ENCODE data around the gene YPEL4.

Gene YPEL4

DNA sequence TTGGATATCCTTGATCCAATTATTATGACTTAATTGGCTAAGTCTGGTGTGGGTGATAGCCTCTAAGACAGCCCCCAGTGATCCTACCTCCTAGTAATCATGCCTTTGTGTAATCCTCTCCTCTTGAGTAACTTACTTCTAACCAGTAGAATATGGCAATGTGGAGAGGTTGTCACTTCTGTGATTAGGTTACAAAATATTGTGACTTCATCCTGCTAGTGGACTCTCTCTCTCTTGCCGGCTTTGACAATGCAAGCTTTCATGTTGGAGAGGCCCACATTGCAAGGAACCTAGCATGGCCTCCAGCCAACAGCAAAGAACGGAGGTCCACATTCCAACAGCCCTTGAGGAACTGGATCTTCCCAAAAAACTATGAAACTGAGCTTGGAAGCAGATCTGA, 19.5 kb downstream of the YPEL4 start:
- no peak for FAIRE-seq

DNA sequence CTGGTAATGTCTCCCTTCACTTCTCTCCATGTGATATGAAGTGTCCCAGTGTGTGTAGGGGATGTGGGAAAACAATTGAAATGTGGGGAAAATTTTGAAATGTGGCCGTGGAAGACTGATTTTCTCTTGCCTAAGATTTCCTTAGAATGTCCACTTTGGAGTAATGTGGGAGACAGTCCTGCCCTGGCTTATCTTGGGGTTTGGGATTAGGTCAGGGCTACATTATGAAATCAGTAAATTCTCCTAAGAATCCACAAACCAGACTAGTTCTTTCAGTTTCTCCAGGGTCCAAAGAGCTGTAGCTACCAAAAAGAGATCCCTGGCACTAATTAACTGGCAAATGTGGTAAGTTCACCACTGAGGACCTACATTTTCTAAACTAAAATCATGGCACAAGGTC, 22.8 kb downstream of the YPEL4 start:
- no peak for FAIRE-seq

DNA sequence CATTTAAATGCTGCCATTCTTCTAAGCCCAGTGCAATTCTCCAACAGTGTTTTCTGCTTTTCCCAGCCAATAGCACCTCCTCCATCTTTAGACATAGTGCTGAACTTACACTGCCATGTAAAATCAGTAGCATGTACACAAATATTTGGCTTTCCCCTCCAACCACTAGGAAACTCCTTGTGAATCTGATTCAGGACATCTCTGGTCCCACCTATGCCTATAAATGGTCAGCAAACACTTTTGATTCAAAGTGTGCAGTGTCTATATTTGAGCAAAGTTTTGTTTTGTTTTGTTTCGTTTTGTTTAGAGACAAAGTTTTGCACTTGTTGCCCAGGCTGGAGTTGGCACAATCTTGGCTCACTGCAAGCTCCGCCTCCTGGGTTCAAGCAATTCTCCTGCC, 24.8 kb downstream of the YPEL4 start:
- no peak for FAIRE-seq

DNA sequence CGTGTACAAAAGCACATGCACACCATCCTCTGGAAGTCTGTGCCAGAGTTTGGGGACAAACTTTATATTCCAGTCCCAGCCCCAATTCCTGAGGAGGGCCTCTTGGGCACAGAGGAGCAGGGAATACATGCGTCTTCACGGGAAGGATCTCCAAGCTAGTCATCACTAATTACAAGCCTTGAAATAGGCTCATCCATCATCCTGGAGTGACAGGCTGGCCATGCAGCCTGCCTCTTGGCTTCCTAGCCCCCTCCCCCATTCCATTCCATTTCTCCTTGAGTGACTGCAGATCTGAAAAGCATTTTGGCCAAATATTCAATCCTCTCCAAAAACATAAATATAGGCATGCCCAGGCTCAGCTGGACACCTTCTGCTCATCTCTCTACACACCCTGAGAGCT, 27.4 kb downstream of the YPEL4 start:
- FAIRE-seq = no peak

DNA sequence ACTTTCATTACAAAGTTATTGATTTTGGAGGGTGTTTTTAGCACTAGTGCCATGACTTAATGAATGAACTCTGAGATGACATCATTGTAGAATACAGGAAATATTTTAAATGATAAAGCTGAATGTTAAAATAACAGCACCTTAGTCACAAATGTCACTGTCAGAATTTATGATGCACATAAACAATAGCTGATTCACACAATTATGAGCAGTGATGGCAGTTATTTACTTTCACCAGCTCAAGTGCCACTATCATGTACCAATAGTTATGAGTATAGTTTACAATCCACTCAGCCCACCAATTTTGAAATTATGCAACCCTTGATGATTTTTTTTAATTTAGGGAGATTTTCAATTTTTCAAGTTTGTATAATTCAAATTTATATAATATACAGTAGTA, 29.2 kb downstream of the YPEL4 start:
- no peak for FAIRE-seq

DNA sequence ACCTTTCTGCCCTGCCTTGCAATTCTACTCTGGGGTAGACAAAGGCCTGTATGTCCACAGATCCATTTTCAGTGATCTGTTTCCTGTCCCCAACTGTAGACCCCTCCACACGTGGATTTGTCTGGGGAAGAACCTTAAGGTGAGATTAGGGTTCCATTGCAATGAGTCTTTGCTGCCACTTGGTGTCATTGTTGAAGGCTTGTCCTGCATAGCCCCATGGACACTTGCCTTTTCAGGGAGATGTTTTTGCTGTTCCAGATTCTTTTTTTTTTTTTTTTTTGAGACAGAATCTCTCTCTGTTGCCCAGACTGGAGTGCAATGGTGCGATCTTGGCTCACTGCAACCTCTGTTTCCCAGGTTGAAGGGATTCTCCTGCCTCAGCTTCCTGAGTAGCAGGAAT, 30.4 kb downstream of the YPEL4 start:
- FAIRE-seq = no peak

DNA sequence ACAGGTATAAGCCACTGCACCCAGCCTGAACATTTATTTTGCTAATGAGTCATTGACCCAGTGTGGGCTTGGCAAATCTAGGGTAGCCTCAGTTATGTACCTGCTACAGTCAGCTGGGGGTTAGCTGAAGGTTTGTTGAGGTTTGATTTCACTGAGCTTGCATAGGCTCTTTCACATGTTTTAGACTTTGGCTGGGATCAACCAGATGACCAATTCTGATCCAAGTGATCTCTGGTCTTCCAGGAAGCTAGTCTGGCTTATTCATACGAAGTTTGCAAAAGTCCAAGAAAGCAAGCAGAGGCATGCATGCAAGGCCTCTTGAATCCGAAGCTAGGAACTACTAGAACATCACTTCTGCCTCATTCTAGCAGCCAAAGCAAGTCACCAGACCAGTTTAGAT, 31.3 kb downstream of the YPEL4 start:
- no peak for FAIRE-seq

DNA sequence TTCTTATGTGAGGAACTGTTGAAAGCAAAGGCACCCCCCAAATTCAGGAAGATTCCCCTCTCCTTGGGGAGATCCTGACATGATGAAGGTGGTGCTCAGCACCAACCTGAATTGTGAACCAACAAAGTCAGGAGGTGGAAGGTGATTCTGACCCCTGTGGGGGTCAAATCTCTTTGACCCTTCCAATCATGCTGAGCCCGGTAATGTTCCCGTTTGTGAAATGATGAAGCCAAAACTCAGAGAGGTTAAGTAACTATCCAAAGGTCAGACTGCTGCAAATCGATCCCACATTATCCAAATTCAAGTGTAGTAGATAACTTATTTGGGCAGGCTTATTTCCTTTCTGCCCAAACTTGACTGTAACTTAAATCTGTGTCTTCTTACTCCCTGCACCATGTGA, 33.1 kb downstream of the YPEL4 start:
- no peak for FAIRE-seq

DNA sequence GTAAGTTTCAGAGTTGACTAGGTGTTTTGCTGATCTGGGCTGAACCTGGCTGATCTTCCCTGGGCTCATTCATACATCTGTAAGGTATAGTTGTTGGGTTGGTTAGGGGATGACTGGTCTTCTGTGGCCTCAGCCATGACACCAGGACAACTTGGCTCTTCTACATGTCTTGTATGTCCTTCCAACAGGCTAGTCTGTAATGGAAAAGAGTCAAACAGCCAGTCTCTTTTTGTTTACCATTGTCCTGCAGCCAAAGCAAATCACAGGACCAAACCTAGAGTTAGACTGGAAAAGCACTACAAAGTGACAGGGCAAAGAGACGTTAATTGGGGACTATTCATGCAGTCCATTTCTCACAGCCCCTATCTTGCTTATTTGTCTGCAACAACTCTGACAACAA, 34.4 kb downstream of the YPEL4 start:
- FAIRE-seq = no peak

DNA sequence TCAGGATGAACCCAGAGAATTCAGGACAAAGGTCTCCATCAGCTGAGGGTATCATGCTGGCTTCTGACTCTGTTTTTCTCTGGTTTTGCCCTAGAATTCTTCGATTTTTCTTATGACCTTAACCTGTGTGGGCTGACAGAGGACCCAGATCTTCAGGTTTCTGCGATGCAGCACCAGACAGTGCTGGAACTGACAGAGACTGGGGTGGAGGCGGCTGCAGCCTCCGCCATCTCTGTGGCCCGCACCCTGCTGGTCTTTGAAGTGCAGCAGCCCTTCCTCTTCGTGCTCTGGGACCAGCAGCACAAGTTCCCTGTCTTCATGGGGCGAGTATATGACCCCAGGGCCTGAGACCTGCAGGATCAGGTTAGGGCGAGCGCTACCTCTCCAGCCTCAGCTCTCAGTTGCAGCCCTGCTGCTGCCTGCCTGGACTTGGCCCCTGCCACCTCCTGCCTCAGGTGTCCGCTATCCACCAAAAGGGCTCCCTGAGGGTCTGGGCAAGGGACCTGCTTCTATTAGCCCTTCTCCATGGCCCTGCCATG, 35.4 kb downstream of the YPEL4 start:
- FAIRE-seq = no peak

DNA sequence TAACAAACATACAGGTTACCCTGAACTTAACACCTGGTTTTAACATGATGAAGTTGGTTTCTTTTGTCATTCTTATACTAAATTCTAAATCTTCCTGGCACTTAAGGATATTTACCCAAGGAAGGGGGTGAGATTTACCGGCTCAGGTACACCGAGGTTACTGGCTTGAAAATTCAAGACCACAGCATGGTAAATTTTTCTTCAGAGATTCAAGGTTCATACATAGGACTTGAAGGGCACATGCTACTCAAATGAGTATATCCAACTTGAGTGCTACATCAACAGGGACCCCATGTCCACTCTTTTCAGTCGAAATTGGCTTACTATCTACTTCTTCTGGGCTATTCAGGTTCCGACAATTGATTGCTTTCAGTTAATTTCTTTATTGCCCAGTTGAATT, 39.5 kb downstream of the YPEL4 start:
- FAIRE-seq = no peak

DNA sequence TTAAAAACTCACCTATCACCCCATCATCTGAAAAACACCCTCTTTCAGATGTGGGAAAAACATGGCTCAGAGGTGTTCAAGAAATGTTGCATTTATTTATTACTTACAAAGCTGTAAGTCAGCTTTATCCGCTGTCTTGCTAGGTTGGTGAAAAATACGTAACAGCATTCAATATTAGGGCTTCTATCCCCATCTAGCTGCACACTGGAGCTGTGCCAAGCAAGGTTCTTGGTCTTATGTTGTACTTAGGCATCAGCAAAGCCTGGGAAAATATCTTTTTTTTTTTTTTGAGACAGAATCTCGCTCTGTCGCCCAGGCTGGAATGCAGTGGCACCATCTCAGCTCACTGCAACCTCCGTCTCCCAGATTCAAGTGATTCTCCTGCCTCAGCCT, 44.7 kb downstream of the YPEL4 start:
- no peak for FAIRE-seq

DNA sequence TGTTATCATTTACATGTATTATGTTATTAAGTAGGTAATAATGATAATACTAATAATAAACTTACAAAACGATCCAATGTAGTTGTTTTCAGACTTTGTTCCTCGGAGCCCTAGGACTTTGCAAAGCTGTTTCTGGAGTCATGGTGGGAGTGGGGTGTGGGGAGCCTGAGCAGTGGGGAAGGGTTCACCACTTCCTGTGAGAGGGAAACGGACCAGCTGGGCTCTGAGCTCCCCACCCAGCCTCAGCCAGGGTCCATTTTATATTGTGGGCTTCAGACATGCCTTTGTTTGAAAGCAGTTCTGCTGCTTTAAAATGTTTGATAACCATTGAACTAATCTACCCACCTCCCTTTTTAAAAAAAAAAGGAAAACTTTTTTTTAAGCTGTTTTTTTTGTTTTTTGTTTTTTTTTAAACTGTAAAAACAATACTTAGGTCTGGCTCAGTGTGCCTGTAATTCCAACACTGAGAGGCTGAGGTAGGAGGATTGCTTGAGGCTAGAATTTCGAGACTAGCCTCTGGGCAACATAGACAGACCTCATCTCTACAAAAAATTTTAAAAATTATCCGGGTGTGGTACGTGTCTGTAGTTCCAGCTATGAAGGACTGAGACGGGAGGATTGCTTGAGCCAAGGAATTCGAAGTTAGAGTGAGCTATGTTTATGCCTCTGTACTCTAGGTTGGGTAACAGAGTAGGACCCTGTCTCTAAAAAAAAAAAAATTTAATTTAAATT, 45.2 kb downstream of the YPEL4 start:
- FAIRE-seq = no peak

DNA sequence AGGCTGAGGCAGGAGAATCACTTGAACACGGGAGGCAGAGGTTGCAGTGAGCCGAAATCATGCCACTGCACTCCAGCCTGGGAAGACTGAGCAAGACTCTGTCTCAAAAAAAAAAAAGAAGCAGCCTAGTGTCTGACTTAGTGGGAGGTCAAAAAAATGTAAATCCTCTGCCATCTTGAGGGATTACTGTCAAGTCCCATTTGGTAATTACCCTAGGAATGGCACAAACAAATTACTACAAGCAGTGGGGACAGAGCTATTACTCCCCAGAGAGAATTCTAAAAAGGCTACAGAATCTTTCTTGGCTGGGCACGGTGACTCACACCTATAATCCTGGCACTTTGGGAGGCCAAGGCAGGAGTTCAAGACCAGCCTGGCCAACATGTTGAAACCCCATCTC, 48.4 kb downstream of the YPEL4 start:
- FAIRE-seq = no peak

DNA sequence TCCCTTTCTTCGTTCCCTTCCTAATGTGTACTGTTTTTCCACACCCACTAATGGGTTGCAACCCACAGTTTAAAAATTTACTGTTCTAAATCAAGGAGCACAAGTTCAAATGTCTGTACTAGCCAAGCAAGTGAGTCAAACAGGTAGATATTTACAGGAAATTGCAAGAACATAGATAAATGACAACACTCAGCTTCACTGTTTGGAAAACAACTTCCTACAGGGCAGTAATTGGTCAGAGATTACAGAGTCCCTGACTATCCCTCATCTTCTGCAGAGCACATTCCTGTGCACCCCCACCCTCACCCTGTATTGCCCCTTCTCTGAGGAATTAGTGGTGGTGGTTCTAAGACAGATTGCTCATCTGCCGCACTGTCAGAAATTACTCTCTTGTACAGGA, 50.3 kb downstream of the YPEL4 start:
- FAIRE-seq = no peak

DNA sequence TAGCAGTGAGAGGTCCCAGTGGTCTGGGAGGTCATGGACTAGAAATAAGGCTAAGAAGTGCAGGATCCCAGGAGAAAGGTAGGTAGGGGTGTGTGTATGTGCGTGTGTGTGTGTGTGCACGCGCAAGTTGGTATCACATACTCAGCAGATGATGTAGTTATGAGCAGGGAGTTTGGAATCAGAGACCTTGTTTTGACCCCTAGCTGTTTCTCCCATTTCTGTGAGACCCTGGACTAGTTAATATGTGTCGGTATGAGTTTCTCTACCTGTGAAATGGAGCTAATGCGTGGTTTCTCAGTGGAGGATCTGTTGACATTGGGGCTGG, 50.9 kb downstream of the YPEL4 start:
- no peak for FAIRE-seq

DNA sequence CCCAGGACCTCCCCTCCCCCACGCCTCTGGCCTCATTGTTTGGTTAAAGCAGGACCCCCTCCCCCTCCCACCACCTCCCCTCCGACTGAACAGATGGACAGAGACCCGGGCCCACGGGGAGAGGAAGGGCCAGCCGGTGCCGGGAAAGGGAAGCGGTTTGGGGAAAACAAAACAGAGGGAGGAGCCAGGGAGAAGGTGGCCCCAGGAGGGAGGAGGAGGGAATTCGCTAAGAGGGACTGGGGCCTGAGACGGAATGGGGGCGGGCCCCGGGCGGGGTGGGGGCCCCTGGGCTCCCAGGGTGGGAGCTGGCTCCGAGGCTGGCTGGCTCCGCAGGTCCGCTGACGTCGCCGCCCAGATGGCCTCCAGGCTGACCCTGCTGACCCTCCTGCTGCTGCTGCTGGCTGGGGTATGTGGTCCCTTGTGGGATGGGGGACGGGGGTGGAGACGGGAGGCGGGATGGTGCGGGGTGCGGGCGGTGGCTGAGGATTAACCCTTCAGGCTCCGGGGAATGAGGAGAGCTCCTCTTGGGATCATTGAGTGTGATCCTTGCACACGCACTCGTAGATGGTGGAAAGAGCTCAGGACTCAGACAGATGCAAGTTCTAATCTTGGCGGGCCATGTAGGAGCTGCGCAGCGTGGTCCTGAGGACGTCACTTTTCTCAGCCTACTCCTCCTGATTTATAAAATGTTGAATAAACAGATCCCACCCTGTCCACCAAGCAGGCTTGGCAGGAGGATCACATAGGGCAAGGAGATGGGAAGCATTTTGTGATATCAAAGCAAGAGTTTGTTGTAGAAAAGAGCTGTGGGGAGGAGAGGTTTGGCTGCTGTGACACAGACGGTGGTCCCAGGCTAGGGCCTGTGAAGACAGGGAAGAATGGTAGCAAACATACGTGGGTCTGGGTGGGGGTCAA, 51.5 kb downstream of the YPEL4 start:
- FAIRE-seq = no peak

DNA sequence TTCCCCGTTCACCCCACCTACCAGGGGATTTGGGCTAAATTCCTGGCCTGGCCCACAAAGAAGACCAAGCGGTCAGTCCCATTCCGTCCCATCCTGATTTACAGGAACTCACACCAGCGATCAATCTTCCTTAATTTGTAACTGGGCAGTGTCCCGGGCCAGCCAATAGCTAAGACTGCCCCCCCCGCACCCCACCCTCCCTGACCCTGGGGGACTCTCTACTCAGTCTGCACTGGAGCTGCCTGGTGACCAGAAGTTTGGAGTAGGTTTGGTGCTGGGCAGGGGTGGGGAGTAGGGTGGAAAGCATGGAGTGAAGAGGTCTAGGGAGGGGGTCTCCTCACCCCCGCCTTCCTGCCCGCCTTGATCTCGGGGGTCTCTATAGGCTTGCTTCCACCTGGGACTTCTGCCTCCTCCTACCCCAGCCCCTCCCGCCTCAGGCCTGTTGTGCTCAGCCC, 52.2 kb downstream of the YPEL4 start, which contains the start of gene SERPING1:
Gene SERPING1, plus strand, starts transcription at position 225 of the 455 bp plus-strand sequence. CDS start 586 bp downstream, outside the sequence.
- no peak for FAIRE-seq

DNA sequence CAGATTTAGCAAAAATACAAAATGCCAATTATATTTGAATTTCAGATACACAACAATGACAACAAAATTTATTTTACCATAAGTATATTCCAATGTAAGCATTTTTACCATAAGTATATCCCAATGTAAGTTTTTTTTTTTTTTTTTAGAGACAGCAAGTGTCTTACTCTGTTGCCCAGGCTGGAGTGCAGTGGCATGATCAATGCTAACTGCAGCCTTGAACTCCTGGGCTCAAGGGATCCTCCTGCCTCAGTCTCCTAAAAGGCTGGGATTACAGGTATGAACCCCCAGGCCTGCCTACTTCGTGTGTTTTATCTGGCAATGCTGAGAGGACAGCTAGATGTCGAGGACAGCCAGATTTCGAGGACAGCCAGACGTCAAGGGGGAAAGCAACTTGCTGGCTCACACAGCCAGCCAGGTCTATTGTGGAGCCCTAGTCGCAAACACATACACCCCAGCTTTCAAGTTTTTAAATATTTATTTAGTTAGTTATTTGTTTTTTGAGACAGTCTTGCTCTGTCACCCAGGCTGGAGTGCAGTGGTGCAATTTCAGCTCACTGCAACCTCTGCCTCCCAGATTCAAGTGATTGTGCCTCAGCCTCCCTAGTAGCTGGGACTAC, 53.3 kb downstream of the YPEL4 start:
- no peak for FAIRE-seq
